NCI-H2196 (cell line): ENCODE measurements around the gene METRNL.
A peak's percentile ranks its signal among the peaks of the same experiment; 100 is the strongest.

Experiments used
- DNase-seq: peaks from one replicate; lab custom pipeline; 2025; ENCODE audit not compliant: unreplicated experiment; lab: John Stamatoyannopoulos, UW

The METRNL gene

GRCh38 chr17:83103943-83104311 is 24.5 kb downstream of the METRNL start:
- DNase-seq: no peak

GRCh38 chr17:83104577-83105505 is 25.4 kb downstream of the METRNL start:
- no peak for DNase-seq

GRCh38 chr17:83105512-83105911 is 26.1 kb downstream of the METRNL start:
- DNase-seq: no peak

- DNase-seq: no peak
Measured at GRCh38 chr17:83106056-83106588, 26.7 kb downstream of the METRNL start.

DNA sequence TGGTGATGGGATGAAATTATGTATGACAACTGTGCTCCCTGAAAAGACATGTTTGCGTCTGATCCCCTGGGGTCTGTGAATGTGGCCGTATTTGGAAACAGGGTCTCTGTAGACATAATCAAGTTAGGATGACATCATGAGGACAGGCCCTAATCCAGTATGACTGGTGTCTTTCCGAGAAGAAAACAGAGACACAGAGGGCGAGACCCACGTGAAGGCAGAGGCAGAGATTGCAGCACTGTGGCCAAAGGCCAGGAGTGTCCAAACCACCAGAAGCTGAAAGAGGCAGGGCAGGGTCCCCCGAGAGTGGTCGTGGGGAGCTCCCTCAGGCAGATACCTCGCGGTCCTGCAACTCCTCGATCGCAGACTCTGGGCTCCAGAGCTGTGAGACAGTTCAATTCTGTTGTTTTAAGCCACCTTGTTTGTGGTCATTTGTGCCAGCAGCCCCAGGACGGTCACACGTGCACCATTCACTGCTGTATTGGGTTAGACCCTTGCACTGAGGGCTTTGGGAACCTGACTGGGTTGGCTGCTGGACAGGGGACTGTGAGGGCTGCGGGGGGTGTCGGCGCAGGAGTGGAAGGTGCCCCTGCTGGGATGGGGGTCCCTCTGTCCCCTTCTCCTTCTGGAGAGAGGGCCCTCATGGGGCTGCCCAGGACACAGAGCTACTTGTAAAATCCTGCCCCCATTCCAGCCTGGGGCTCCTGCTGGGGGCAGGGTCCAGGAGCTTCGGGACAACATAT is 27.7 kb downstream of the METRNL start:
- DNase-seq: no peak

DNA sequence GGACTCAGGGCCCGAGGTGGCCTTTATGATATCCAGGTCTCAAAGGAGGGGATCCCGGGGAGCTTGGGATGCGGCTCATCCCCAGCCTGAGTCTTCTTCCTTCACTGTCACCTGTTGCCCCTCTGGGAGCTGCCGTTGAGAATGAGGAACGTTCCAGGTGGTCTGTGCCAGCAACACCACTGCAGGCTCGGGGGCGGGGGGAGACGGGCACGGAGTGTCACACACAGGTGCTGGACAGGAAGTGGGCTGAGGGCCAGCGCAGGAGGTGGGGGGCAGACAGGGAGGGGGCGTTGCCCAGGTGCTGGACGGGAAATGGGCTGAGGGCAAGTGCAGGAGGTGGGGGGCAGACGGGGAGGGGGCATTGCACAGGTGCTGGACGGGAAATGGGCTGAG is 28.2 kb downstream of the METRNL start:
- DNase-seq: peak; percentile 20

GRCh38 chr17:83108709-83109108 is 29.3 kb downstream of the METRNL start:
- no peak for DNase-seq

DNA sequence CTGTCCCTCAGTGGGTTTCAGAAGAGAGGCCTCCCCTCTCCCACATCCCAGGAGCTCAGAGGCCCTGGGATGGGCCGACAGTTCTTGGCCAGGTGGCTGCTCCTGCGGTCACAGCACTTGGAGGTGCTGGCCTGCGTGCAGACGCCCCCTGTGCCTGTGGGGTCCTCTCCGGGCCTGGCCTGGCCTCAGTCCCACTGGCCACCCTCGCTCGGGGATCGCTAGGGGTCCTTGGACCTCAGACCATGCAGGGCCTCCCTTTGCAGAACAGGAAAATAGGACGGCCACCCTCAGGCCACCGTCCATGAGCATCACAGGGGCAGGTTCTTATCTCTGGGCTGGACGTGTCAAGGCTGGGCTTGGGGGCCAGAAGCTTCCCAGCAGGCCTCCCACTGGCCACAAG is 30.0 kb downstream of the METRNL start:
- no peak for DNase-seq

GRCh38 chr17:83109793-83110645 is 30.6 kb downstream of the METRNL start:
- DNase-seq: peak; percentile 83

DNA sequence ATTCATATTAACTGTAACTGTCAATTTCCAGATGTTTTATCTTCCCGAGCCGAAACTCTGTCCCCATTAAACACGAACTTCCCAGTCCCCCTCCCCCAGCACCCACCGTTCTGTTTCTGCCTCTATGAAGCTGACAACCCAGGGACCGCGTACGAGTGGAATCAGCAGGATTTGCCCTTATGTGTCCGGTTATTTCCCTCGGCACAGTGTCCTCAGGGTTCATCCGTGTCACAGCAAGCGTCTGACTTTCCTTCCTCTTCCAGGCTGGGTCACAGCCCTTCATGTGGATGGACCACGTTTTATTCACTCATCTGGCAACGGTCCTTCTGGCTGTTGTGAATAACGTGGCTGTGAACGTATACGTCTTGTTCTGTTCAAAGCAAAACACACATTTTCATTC is 31.3 kb downstream of the METRNL start:
- no peak for DNase-seq

DNA sequence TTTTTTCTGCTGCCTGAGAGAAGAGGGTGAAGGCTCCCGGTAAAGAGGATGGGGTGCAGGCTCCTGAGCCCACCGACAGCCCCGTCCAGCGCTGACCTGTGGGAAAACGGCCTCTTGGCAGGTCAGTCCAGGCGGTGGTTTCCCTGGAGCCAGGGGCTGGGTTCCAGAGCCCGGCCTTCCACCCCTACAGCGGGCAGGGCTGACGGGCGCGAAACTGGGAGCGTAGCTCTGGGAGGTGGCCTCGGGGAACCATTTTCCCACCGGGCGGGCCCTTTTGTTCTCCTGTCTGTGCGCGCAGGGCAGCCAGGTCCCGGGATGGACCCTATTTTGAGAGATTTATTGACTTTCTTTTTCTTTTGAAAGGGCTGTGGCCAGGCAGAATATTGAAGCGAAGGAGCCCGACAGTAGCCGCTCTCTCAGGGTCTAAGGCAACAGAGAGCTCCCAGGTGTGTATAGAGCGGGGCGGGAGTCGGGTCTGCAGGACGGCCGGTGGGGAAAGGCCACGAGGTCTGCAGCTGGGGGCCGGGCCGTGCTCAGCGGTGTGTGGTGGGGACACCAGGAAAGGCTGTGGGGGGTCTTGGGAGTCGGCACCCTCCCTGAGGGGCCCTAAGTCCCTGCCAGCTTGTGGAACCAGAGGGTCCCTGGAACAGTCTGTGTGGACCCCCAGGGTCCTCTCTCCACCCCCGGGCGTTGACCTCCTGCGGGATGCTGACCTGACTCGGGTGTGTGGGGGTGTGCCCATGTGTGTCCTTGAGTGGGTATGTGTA is 32.3 kb downstream of the METRNL start:
- DNase-seq: no peak

- DNase-seq: no peak
Measured at GRCh38 chr17:83113381-83113780, 34.0 kb downstream of the METRNL start.

DNA sequence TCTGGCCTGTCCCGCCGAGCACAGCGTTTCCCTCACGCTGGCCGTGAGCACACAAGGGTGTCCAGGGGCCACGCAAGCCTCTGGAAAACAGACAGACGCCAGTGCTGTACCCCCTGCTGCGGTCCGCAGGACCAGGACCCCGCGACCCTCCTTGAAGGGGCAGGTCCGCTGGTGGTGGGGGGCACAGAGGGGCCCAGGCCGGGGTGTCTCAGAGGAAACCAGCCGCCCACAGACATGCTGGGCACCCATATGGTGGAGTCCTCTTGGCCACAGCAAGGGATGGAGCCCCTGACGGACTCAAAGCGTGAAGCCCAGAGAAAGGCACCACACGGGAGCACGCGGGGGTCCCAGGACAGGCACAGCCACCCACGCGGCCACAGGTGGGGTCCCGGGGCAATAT is 34.4 kb downstream of the METRNL start:
- DNase-seq: no peak

GRCh38 chr17:83114706-83115105 is 35.3 kb downstream of the METRNL start:
- DNase-seq: no peak

DNA sequence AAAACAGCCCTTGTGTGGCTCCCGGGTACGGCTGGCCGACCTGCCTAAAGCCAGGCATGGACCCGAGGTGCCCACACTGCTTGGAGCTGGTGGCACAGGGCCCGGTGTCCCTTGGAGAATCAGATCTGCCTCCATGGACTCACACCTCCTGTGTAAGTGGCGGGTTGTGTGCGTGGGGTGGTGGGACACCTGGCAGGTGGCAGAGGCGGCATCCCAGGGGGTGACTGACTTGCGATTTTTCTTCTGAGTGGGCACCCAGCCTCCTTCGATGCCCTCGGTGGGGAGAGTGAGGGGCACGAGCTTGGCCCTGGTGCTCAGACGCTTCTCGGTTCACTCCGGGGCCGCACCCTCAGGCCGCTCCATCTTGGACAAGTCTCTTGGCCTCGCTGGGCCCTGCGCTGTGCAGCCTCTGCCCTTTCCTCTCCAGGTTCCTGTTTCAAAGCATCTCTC is 35.8 kb downstream of the METRNL start:
- no peak for DNase-seq

GRCh38 chr17:83115832-83116231 is 36.4 kb downstream of the METRNL start:
- DNase-seq: no peak

GRCh38 chr17:83116311-83116771 is 36.9 kb downstream of the METRNL start:
- no peak for DNase-seq

DNA sequence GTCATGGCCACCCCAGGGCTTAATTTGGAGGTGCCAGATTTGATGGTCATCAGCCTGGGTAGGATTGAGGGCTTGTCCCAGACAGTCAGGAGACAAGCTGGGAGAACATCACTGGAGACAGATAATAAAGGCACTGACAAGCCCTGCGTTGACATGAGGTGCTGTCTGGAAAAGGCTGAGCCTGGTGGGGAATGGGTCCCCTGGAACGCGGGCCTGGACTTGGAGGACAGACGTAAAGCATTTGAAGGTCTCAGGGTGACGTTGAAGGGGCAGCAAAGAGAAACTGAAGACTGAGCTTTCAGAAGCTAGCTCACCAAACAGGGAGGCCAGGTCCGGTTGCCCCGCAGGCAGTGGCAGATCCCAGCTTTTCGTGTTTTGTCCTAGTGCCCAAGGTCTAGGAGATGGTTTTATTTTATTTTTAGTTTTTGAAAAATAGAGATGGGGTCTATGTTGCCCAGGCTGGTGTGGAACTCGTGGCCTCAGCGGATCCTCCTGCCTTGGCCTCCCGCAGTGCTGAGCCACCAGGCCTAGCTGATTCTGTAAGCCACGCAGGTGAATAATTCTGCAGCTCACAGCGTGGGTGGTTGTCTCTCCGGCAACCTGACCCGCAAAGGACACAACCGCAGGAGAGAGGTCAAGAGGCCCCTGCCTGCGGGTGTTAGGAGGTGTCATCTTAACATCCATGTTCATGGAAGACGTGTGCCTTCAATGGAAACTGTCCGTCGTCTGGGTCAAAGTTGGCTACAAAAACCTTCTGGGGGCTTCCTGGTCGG is 37.6 kb downstream of the METRNL start:
- DNase-seq: no peak

DNA sequence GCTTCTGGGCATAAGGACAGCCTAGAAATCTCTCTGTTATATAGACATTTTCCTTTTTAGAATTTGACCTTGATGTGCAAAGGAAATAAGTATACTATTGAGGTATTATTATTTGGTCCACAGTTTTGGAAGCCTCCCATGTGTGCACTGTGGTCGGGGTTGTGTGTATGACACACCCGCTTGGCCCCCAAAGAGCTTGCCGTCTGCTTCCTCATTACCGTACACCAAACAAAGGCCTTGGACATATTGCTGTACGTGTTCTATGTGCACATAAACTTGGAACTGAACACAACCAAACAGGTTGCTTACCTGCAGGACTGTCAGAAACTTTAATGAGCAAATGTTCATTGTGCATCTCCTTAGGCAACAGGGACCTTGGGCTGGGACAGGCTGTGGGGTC is 38.2 kb downstream of the METRNL start:
- no peak for DNase-seq
